Transverse colon (tissue), 4 donors: Measurements from ENCODE around the gene PCED1B.

ENCODE experiments used
- EP300 ChIP-seq: sonication (generic); formaldehyde crosslinking; IDR thresholded peaks from one replicate; pipeline ENCODE4 v1.6.1; 2017; ENCODE audit warnings: antibody characterized with exemption, low read depth
- POLR2A ChIP-seq: fragments of 450-650 bp; IDR thresholded peaks from one replicate; pipeline ENCODE4 v1.6.1; 2016; ENCODE audit warnings: antibody characterized with exemption, mild to moderate bottlenecking, moderate library complexity
- POLR2AphosphoS5 ChIP-seq, 3 donors: sonication (generic); formaldehyde crosslinking; IDR thresholded peaks; one replicate each; pipeline ENCODE4 v1.6.1; 2016; ENCODE audit warnings: antibody characterized with exemption in 3 of 3
- TF ChIP-seq, protein P1 (sequence below), 5 experiments: fragments of 200-600 bp in 3 of 5; fragments of 450-650 bp in 2 of 5; sonication (generic) in 3 of 5; IDR thresholded peaks; 1 replicate in 2 of 5; 2 replicates in 3 of 5; pipeline ENCODE4 v1.5.1; 2016 to 2017; ENCODE audit warnings: antibody characterized with exemption in 5 of 5, inconsistent platforms in 3 of 5, mild to moderate bottlenecking in 2 of 5, moderate library complexity in 1 of 5

DNA sequence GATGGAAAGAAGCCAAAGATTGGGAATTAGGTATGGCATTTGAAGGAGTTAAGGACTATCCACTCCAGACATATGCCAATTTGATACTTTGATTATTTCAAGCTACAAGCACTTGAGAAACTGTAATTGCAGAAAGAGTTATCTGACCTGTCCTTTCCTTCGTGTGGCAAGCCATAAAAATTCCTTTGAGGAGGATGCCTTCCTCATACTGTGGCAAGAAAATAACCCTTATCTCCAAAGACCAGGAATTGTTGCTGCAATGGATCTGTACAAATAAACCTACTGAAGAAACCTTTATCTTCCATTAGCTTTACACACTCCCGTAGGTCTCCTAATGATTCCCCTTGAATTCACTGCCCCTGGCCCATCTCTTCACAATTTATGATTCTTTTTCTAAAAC lies 165.4 kb downstream of the PCED1B start:
- TF ChIP-seq POLR2A (no peak), EP300 (no peak), POLR2AphosphoS5 (IDR thresholded peaks at IDR 0.05) (no peak)
- TF ChIP-seq, protein P1, sequence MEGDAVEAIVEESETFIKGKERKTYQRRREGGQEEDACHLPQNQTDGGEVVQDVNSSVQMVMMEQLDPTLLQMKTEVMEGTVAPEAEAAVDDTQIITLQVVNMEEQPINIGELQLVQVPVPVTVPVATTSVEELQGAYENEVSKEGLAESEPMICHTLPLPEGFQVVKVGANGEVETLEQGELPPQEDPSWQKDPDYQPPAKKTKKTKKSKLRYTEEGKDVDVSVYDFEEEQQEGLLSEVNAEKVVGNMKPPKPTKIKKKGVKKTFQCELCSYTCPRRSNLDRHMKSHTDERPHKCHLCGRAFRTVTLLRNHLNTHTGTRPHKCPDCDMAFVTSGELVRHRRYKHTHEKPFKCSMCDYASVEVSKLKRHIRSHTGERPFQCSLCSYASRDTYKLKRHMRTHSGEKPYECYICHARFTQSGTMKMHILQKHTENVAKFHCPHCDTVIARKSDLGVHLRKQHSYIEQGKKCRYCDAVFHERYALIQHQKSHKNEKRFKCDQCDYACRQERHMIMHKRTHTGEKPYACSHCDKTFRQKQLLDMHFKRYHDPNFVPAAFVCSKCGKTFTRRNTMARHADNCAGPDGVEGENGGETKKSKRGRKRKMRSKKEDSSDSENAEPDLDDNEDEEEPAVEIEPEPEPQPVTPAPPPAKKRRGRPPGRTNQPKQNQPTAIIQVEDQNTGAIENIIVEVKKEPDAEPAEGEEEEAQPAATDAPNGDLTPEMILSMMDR (IDR thresholded peaks at IDR 0.05): no peak
